ENCODE data around the gene DUSP19. TPM values are rescaled to one million over a fixed set of nuclear protein-coding genes. Genes with fewer than 3 reads are reported as not detected.

Gene DUSP19
- total and polyA plus RNA-seq, 2 donors from 2014 or later = 1.8 to 4.4 TPM

GRCh38 chr2:183070942-183071844 lies 7.4 kb upstream of the DUSP19 start:
- Histone ChIP-seq H3K27ac (ENCODE audit: low read depth in 2 of 2, low read length in 2 of 2) (no peak overlapping the region), H3K4me3 (ENCODE audit: low read length in 3 of 3) (no peak overlapping the region), H3K4me1 (ENCODE audit: control insufficient read depth in 2 of 3, insufficient read depth in 2 of 3, low read depth in 1 of 3, low read length in 3 of 3) (no peaks in the 10 kb centered on the region), H3K36me3 (ENCODE audit: control insufficient read depth in 2 of 3, insufficient read depth in 3 of 3, low read length in 3 of 3) (no peaks in the 10 kb centered on the region), H3K9me3 (ENCODE audit: control insufficient read depth in 2 of 3, insufficient read depth in 1 of 3, low read length in 3 of 3) (no peaks in the 10 kb centered on the region), H3K27me3 (ENCODE audit: control insufficient read depth, insufficient read depth, low read length) (no peaks in the 10 kb centered on the region), H3K9ac (ENCODE audit: low read length in 3 of 3) (no peak overlapping the region)
- no peak for FAIRE-seq
- TF ChIP-seq CTCF (IDR thresholded peaks at IDR 0.05; ENCODE audit: borderline replicate concordance, extremely low read depth, insufficient read depth) = peak; percentile 39
- intact Hi-C loops (cut with DNase I) = no loop called here
- peak; percentile 14 to 79 (median 35) for DNase-seq

DNA sequence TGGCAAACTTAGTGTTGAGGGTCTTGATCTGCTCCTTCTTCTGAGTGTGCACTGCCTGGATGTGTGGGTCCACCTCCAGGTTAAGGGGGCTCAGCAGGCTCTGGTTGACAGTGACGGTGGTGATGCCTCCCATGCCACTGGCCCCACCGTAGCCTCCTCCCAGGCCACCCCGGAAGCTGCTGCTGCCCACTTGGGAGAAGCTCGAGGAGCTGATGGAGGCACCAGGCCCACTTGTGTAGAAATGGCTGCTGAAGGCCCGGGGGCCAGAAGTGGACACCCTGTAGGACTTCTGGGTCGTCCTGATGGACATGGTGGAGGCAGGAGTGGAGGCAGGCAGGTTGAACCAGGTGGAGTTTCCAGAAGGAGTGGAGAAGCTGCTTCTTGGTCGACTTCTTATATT lies 6.4 kb upstream of the DUSP19 start:
- intact Hi-C loops (cut with DNase I) = no loop called here
- H3K27ac ChIP-seq (ENCODE audit: low read depth in 2 of 2, low read length in 2 of 2) = no peak overlapping the region
- TF ChIP-seq CTCF (IDR thresholded peaks at IDR 0.05; ENCODE audit: borderline replicate concordance, extremely low read depth, insufficient read depth) = no peak
- no peaks in the 10 kb centered on the region for H3K36me3 ChIP-seq (ENCODE audit: control insufficient read depth in 2 of 3, insufficient read depth in 3 of 3, low read length in 3 of 3)
- H3K9me3 ChIP-seq (ENCODE audit: control insufficient read depth in 2 of 3, insufficient read depth in 1 of 3, low read length in 3 of 3) = no peaks in the 10 kb centered on the region
- no peak for FAIRE-seq
- DNase-seq = no peak
- H3K4me1 ChIP-seq (ENCODE audit: control insufficient read depth in 2 of 3, insufficient read depth in 2 of 3, low read depth in 1 of 3, low read length in 3 of 3) = no peaks in the 10 kb centered on the region
- H3K27me3 ChIP-seq (ENCODE audit: control insufficient read depth, insufficient read depth, low read length) = no peaks in the 10 kb centered on the region
- H3K9ac ChIP-seq (ENCODE audit: low read length in 3 of 3) = no peak overlapping the region
- no peak overlapping the region for H3K4me3 ChIP-seq (ENCODE audit: low read length in 3 of 3)

- Histone ChIP-seq H3K36me3 (ENCODE audit: control insufficient read depth in 2 of 3, insufficient read depth in 3 of 3, low read length in 3 of 3) (no peaks in the 10 kb centered on the region), H3K4me3 (ENCODE audit: low read length in 3 of 3) (peak overlapping the region; percentile 91 to 97 (median 97)), H3K27ac (ENCODE audit: low read depth in 2 of 2, low read length in 2 of 2) (peak overlapping the region; percentile 84 to 90), H3K9me3 (ENCODE audit: control insufficient read depth in 2 of 3, insufficient read depth in 1 of 3, low read length in 3 of 3) (no peaks in the 10 kb centered on the region), H3K4me1 (ENCODE audit: control insufficient read depth in 2 of 3, insufficient read depth in 2 of 3, low read depth in 1 of 3, low read length in 3 of 3) (peaks cover 0 to 7% (median 0%) of the 10 kb centered on the region in 3 donors), H3K27me3 (ENCODE audit: control insufficient read depth, insufficient read depth, low read length) (no peaks in the 10 kb centered on the region), H3K9ac (ENCODE audit: low read length in 3 of 3) (peak overlapping the region; percentile 84 to 87 (median 87))
- DNase-seq = peak in 2 of 5 donors; percentile 50 to 67
- no peak for TF ChIP-seq CTCF (IDR thresholded peaks at IDR 0.05; ENCODE audit: borderline replicate concordance, extremely low read depth, insufficient read depth)
- FAIRE-seq = no peak
- intact Hi-C loops (cut with DNase I) = no loop called here
These were observed 434 bp upstream of the DUSP19 start for GRCh38 chr2:183078163-183078463.

Measured in kidney (tissue), 14 donors.